Body of pancreas (tissue), 4 donors: ENCODE measurements around the gene TGM4.

Experiments used
- CTCF ChIP-seq, 7 experiments: fragments of 450-650 bp in 4 of 7; fragments of 200-600 bp in 3 of 7; sonication (generic) in 3 of 7; IDR thresholded peaks; one replicate each; pipeline ENCODE4 v1.5.1; 2016 to 2019; ENCODE audit warnings: antibody characterized with exemption in 7 of 7
- POLR2A ChIP-seq, 3 donors: fragments of 450-650 bp; IDR thresholded peaks; one replicate each; pipeline ENCODE4 v1.6.1; 2016; ENCODE audit warnings: antibody characterized with exemption in 3 of 3, mild to moderate bottlenecking in 2 of 3

- TF ChIP-seq CTCF (IDR thresholded peaks at IDR 0.05) (no peak), POLR2A (IDR thresholded peaks at IDR 0.05) (no peak)
These were observed 52.5 kb downstream of the TGM4 start for GRCh38 chr3:44926921-44927320.
